Hippocampal formation (tissue), 2 donors: ENCODE data around the gene PCDH9.
A peak's percentile ranks its signal among the peaks of the same experiment; 100 is the strongest.

Source experiments
- DNase-seq, 2 donors: peaks; one replicate each; lab custom pipeline; 2025; lab: John Stamatoyannopoulos, UW

The PCDH9 gene

DNA sequence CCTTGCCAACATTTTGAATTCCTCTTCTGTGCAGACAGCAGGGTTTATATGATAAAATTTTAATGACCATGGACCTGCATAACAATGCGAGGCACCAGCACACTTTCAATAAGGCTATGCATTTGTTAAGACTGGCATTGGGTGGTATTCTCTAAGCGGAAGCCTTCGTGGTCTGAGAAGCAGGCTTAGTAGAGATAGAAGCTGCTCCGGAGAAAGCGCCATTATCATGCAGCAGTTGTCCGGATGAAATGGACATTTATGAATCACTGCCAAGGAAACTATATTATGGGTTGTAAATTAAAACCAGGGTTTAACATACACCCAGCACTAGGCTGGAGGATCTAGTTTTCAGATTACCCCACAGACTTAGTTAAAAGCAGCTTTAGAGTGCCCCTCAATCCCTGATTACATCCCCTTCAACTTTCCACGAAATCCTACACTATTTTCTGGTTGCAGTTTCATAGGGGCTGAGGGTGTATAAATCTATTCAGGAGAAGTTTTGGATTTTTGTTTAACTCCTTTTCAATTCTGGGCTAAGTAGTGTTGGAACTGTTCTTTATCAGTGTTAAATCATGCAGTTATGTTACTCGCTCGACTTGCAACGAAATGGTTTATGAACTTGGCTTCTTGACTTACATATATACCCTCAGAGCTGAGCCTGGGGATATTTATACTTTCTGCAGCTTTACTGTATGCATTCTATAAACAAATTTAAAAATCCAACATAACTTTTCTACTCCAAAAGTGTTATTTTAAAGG is 193.3 kb downstream of the PCDH9 start:
- no peak for DNase-seq

- DNase-seq, result no peak
These were observed 197.0 kb downstream of the PCDH9 start for GRCh38 chr13:67033170-67033569.

DNA sequence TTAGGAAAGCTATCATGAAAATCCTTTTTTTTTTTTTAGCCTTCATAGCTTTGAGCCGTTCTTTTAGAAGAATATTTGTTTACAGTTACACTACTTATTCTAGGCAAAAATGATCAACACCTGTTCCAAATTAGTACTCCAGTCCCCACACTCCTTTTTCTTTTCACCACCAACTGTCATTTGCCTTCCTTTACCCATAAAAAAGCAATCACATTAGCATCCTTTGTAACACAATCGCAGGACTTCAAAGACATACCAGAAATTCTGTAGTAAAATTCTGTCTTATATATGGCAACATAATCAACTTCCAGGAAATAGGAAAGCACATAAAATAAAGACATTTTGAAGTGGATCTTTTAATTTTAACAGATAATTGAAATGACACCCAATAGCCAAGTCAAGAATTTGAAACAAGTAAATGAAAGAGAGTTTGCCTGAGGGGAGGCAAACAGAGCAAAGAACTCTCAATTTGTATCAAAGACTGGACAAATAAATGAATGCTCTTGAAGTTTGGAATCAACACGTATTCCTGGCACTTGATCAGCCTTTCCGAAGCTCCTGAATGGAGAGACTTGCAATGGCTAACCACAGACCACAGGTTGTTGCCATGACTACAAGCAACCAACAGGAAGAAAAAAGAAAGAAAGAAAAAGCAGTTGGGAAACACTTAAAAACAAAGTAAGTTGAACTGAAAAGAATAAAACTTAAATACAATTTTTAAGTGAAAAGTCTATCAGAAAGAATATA is 206.8 kb downstream of the PCDH9 start:
- DNase-seq, result no peak

- no peak for DNase-seq
These were observed 211.4 kb downstream of the PCDH9 start for GRCh38 chr13:67018775-67019174.

GRCh38 chr13:67017276-67017675 is 212.9 kb downstream of the PCDH9 start:
- DNase-seq, result no peak

GRCh38 chr13:67015976-67016600 is 214.0 kb downstream of the PCDH9 start:
- DNase-seq, result no peak

GRCh38 chr13:67014399-67014798 is 215.7 kb downstream of the PCDH9 start:
- no peak for DNase-seq

- no peak for DNase-seq
These were observed 216.4 kb downstream of the PCDH9 start for GRCh38 chr13:67013709-67014108.

- DNase-seq, result no peak
These were observed 222.0 kb downstream of the PCDH9 start for GRCh38 chr13:67008075-67008668.

GRCh38 chr13:67004511-67004910 is 225.6 kb downstream of the PCDH9 start:
- no peak for DNase-seq

- no peak for DNase-seq
These were observed 226.4 kb downstream of the PCDH9 start for GRCh38 chr13:67003743-67004142.

DNA sequence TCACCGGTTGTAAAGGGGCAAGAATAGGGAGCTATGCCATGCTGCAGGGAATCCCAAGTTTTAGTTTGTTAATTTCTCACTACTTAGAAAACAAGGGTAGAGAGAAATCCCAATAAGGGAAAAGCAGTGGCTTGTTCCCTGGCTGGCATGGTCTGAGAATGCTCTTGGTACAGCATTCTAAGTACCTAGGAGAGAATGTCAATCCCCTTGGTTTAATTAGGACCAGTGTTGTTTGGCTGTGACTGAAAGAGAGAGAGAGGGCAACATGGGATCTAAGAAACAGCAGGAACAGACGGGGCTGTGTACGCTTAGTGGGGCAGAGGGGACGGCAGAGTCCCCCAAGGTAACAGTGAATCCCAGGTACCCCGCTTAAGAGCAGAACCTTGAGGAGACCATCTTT is 228.8 kb downstream of the PCDH9 start:
- DNase-seq, result no peak

DNA sequence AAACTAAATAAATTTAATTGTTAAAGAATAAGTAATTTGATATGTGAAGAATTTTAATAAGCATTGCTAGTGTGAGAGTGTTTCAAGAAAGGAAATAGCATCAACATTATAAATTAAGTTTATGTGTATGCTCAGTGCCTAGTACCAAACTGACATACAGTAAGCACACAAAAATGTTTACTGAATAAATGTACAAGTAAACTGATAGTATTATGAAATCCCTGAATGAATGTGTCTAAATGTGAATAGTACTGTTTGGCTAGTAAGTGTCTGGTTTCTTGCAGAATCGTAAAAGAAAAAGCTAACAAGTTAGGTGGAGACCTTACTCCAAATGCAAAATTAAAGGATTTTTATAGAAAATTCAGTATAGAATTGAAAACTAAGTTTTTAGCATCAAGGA is 233.6 kb downstream of the PCDH9 start:
- DNase-seq, result no peak

- no peak for DNase-seq
These were observed 234.9 kb downstream of the PCDH9 start for GRCh38 chr13:66995203-66995611.

GRCh38 chr13:66994517-66995202 is 235.5 kb downstream of the PCDH9 start:
- DNase-seq, result no peak

GRCh38 chr13:66994097-66994496 is 236.0 kb downstream of the PCDH9 start:
- peak; percentile 83 to 92 for DNase-seq

DNA sequence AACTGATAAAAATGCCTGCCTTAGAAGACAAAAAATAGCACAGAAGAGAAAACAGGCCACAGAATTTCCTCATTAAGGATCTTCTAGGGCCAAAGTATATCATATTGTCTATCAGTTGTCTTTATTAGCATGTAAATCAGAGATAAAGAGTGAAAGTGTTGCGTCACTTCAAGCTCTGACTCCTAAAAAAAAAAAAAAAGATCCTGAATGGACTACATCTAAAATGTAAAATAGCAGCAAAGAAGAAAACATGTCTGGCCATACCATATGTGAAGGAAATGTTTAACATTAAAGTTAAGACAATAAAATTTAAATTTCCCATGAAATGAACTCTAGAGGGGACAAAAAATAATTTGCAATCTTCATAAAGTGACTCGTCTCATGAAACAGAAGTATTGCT is 237.4 kb downstream of the PCDH9 start:
- no peak for DNase-seq

GRCh38 chr13:66992183-66992582 is 238.0 kb downstream of the PCDH9 start:
- DNase-seq, result peak; percentile 43 to 45

- DNase-seq, result no peak
These were observed 245.9 kb downstream of the PCDH9 start for GRCh38 chr13:66984241-66984640.

DNA sequence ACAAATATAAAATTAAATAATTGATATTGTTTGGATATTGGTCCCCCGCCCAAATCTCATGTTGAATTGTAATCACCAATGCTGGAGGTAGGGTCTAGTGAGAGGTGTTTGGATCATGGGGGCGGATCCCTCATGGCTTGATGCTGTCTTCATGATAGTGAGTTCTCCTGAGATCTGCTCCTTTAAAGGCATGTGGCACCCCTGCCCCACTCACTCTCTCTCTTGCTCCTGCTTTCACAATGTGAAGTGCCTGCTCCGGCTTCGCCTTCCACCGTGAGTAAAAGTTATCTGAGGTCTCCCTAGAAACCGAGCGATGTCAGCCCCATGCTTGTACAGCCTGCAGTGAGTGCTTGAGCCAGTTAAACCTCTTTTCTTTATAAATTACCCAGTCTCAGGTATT is 248.2 kb downstream of the PCDH9 start:
- DNase-seq, result no peak

- no peak for DNase-seq
These were observed 253.0 kb downstream of the PCDH9 start for GRCh38 chr13:66977161-66977560.

DNA sequence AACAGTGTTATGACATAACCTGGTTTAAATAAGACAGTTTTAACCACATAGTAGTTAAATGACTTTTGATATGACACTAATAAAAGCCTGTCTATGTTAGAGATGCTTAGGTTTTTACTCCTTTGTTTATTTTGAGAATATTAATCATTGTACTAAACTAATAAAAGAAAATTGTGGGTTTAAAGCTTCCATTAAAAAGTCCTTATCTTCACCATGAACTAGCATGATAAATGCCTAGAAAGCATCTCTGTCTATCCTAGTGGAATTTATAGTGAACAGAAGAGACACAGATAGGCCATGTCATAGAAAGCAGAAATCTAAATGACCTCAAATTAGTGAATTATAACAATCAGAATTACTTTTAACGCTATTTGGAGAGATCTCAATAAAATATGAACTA is 255.2 kb downstream of the PCDH9 start:
- DNase-seq, result no peak
